Body of pancreas (tissue), 4 donors: ENCODE measurements around the gene LPCAT1. TPM values are rescaled to one million over a fixed set of nuclear protein-coding genes. Genes with fewer than 3 reads are reported as not detected.

Experiments used
- ATAC-seq: fragments of 150-250 bp; one replicate; pipeline ENCODE4 v1.9.1; 2016
- DNase-seq, 4 donors: peaks; one replicate each; pipeline ENCODE4 v3.0.0-alpha.2; 2019
- H3K27ac ChIP-seq, 4 donors: fragments of 200-600 bp; sonication (generic); 1 replicate in 3 of 4; 2 replicates in 1 of 4; pipeline versions ENCODE4 v1.5.1 to v1.6.1; 2016 to 2019; ENCODE audit warnings: mild to moderate bottlenecking in 1 of 4, mixed read lengths in 1 of 4, moderate library complexity in 1 of 4
- H3K27me3 ChIP-seq, 2 donors: fragments of 200-600 bp; sonication (generic); one replicate each; pipeline ENCODE4 v1.6.0; 2016; ENCODE audit warnings: mild to moderate bottlenecking in 1 of 2
- H3K36me3 ChIP-seq, 2 donors: fragments of 200-600 bp; sonication (generic); replicated peaks in 1 of 2; 2 replicates each; pipeline ENCODE4 v1.5.1; 2016; ENCODE audit warnings: low read depth in 2 of 2; ENCODE audit not compliant: insufficient read depth in 1 of 2
- H3K4me1 ChIP-seq: fragments of 200-600 bp; sonication (generic); one replicate; pipeline ENCODE4 v1.6.0; 2016
- H3K4me3 ChIP-seq, 2 donors: fragments of 200-600 bp; sonication (generic); 1 replicate in 1 of 2; 2 replicates in 1 of 2; pipeline ENCODE4 v1.5.1; 2016 to 2019
- H3K9me3 ChIP-seq, 3 donors: fragments of 200-600 bp; sonication (generic); 1 replicate in 2 of 3; 2 replicates in 1 of 3; pipeline ENCODE4 v1.5.1; 2016
- CTCF ChIP-seq, 7 experiments: fragments of 450-650 bp in 4 of 7; fragments of 200-600 bp in 3 of 7; sonication (generic) in 3 of 7; IDR thresholded peaks; one replicate each; pipeline ENCODE4 v1.5.1; 2016 to 2019; ENCODE audit warnings: antibody characterized with exemption in 7 of 7
- POLR2A ChIP-seq, 3 donors: fragments of 450-650 bp; IDR thresholded peaks; one replicate each; pipeline ENCODE4 v1.6.1; 2016; ENCODE audit warnings: antibody characterized with exemption in 3 of 3, mild to moderate bottlenecking in 2 of 3
- WGBS, 2 donors: methylation state at CpG; one replicate each; pipeline ENCODE4 v1.1.5; 2017; 5-methylcytosine and 5-hydroxymethylcytosine counted together
- intact Hi-C: fragments of 100-400 bp; cut with DNase I; formaldehyde crosslinking; loops from one replicate; pipeline ENCODE4 v1.15.1; 2023
- total RNA-seq, 2 donors: library from RNA; depleted of rRNA; stranded (reverse); fragments of >200 nt; gene quantifications; one replicate each; pipeline ENCODE4 v1.1.0, GENCODE V29; 2016

The LPCAT1 gene
- total RNA-seq, 2 donors from 2014 or later, result 17.1 to 21.5 TPM

DNA sequence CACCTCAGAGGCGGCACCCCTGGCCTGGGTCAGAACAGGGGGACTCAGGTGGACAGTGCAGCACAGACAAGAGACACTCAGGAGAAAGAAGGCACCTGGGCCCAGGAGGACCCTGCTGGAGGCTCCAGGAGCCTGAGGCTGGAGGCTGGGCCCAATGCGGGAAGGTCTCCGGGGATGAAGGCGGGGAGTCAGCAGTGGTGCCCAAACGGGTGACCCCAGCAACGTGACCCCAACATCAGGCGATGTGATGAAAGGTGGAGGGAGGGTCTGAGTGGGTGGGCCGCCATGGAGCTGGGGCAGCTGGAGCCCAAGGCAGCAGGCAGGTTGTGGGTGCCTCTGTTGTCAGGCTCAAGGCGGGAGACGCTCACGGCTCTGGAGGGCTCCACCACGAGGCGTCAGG, 37.5 kb downstream of the LPCAT1 start:
- peaks cover 0 to 5% of the 10 kb centered on the region in 2 donors for H3K36me3 ChIP-seq
- no peak overlapping the region for H3K4me3 ChIP-seq
- TF ChIP-seq POLR2A (IDR thresholded peaks at IDR 0.05) (no peak), CTCF (IDR thresholded peaks at IDR 0.05) (no peak)
- 98% methylated on average over 12 of the region's 13 CpGs; no CpG with 5 or more reads in 1 of the 2 donors for WGBS, 2 donors
- H3K4me1 ChIP-seq, result no peaks in the 10 kb centered on the region
- H3K9me3 ChIP-seq, result no peaks in the 10 kb centered on the region
- H3K27me3 ChIP-seq, result no peaks in the 10 kb centered on the region
- H3K27ac ChIP-seq, result no peak overlapping the region
- DNase-seq, result no peak
- no peak for ATAC-seq
- intact Hi-C loops, result no loop called here

DNA sequence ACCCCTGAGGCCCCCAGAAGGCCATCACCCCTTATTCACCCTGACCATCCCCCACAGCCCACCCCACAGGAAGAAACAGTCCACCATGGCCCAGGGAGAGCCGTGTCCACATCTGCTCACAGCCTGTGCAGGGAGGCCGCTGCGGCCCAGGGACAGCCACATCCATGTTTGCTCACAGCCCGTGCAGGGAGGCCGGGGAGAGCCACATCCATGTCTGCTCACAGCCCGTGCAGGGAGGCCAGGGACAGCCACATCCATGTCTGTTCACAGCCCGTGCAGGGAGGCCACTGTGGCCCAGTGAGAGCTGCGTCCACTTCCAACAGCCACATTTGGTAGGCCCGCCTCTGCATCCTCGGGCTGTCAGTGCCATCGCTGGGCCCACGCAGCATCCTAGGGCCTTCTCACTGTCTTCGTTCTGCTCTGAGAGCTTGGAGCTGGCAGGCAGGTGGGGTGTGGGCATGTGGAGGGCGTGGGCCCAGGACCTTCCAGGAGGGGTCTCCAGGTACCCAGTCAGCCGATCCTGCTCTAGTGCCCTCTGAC, 38.1 kb downstream of the LPCAT1 start:
- 87% methylated on average over 15 of the region's 15 CpGs; no CpG with 5 or more reads in 1 of the 2 donors for WGBS, 2 donors

DNA sequence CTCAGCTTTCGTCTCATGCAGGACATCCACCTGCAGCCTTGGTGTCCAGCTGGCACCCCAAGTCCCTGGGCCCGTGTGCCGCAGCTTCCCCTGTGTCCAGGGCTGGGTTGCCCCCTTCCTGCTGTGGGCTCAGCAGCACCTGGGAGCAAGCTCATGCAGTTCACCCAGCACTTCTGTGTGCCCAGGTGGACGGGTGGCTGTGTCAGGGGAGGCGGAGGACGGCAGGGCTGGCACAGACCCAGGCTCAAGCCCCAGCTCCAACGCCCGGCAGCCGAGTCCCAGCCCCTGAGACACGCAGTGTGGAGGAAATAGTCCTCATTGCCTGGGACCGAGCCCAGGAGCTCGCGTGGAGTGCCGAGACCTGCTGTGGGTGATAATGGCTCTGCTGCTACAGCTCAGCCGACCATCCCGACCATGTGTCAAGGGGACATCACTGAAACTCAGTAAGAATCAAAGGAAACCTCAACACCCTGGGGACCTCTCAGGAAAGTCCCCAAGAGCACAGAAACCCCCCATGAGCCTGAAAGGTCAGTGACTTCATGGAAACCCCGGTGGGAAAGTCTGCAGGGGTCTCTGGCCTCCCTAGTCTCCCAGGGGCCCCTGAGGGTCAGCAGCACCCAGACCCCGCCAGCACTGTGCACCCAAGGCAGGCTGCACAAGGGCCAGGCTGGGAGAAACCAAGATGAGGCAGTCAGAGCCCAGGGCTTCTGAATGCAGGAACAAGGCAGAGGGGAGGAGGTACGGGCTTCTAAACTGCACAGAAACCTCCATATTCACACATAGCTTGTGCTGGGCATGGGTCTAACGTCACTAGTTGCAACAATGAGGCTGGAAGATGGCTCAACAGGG, 38.8 kb downstream of the LPCAT1 start:
- TF ChIP-seq CTCF (IDR thresholded peaks at IDR 0.05) (no peak), POLR2A (IDR thresholded peaks at IDR 0.05) (no peak)
- no peaks in the 10 kb centered on the region for H3K27me3 ChIP-seq
- 89 to 96% methylated on average over 9 to 20 of the region's 20 CpGs for WGBS, 2 donors
- ATAC-seq, result no peak
- no peak overlapping the region for H3K4me3 ChIP-seq
- intact Hi-C loops, result no loop called here
- no peak for DNase-seq
- H3K27ac ChIP-seq, result no peak overlapping the region
- no peaks in the 10 kb centered on the region for H3K9me3 ChIP-seq
- H3K4me1 ChIP-seq, result no peaks in the 10 kb centered on the region
- peaks cover 0 to 3% of the 10 kb centered on the region in 2 donors for H3K36me3 ChIP-seq

More for the DNA sequence above, 38.1 kb downstream of the LPCAT1 start:
- ATAC-seq (no peak), DNase-seq (no peak)
- Histone ChIP-seq H3K27me3 (no peaks in the 10 kb centered on the region), H3K9me3 (no peaks in the 10 kb centered on the region), H3K27ac (no peak overlapping the region), H3K4me1 (no peaks in the 10 kb centered on the region), H3K4me3 (no peak overlapping the region), H3K36me3 (peaks cover 0 to 3% of the 10 kb centered on the region in 2 donors)
- TF ChIP-seq POLR2A (IDR thresholded peaks at IDR 0.05) (no peak), CTCF (IDR thresholded peaks at IDR 0.05) (no peak)
- intact Hi-C loops, result no loop called here

DNA sequence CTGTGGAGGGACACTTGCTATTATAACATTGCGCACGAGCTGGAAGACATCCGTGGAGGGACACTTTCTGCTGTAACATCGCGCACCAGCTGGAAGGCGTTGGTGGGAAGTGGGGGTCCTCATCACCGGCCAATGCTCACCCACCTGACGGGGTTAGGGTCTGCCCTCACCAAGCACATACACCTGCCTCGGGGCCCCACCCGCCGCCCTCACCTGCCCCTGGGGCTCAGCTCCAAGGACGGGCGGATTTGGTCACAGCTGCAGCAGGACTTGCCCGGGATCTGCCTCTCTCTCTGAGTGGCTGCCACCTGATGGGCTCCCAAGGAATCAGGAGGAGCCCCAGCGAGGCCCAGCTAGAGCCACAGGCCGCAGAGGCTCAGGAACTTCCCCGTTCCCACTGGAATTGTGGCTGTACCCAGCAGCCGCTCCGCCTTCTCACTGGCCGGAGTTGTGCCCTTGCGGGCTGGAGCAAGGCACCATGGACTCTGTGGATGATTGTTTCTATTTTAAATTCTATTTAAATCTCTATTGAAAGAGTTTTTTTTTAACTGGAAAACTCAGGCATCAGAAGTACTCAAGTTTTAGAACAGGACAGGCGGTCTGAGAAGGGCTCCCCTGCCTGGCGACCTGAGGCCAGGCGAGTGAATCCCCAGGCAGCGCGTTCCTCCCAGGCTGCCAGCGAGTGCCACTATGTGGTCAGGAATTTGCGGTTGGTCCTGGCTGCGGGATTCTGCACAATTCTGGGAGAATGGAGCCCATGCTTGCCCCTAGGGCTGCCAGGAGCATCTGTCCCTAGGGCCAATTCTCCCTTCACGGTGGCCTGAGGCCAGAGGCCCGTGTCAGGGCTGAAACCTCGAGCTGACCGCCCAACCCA, 39.7 kb downstream of the LPCAT1 start:
- TF ChIP-seq CTCF (IDR thresholded peaks at IDR 0.05), result no peak
- TF ChIP-seq POLR2A (IDR thresholded peaks at IDR 0.05), result no peak
- H3K9me3 ChIP-seq, result no peaks in the 10 kb centered on the region
- WGBS, 2 donors, result 90 to 94% methylated on average over 25 to 33 of the region's 33 CpGs
- DNase-seq (no peak), ATAC-seq (no peak)
- intact Hi-C loops, result no loop called here
- no peaks in the 10 kb centered on the region for H3K27me3 ChIP-seq
- no peak overlapping the region for H3K27ac ChIP-seq
- H3K4me3 ChIP-seq, result no peak overlapping the region
- no peaks in the 10 kb centered on the region for H3K4me1 ChIP-seq
- peaks cover 0 to 3% of the 10 kb centered on the region in 2 donors for H3K36me3 ChIP-seq
